Measurements from ENCODE around the gene CDH22.

Gene CDH22

DNA sequence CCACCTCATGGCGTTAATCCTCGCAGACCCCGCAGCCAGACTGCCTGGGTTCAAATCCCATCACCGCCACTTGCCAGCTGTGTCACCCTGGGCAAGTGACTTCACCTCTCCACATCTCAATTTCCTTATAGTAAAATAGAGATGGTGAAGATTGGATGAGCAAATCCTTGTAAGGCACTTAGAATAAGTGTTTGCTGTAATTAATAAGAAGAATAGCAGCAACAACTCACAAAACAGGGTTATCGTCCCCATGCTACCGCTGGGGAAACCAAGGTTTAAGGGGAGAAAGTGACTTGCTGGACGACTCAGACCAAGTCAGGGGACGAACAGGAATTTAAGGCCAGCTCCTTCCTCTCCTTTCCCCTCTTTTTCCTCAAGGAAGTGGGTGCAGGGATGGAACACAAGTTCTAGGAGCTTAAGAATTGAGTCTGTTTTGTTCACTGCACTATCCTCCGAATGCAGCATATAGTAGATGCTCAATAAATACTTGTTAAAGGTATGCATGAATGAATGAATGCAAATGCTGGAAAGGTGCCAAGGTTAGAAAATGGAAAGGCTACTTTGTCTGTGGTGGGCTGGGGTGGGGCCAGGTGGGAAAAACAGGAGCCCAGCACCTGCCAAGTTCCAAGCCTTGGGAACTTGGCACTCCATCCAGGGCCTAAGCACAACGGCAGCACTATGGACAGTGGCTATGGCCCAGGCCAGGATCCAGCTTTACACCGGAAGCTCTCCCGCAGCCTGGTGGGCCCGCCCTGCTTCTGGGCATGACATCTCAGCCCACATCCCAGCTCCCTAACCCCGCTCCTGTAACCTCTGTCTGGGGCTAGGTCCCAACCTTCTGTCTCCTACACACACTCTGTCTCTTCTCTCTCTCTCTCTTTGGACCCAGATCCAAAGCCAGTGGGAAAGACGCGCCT is 4.9 kb upstream of the CDH22 start:
- Mint-ChIP-seq H3K4me1 (peaks cover 7% of the 10 kb centered on the region), H3K9me3 (no peaks in the 10 kb centered on the region), H3K4me3 (peak overlapping the region in 1 of 3 experiments; percentile 41), H3K36me3 (ENCODE audit: low read depth) (no peaks in the 10 kb centered on the region), H3K27ac (no peak overlapping the region), H3K27me3 (ENCODE audit: low read depth) (peaks cover 99% of the 10 kb centered on the region)
- TF ChIP-seq, protein P1, sequence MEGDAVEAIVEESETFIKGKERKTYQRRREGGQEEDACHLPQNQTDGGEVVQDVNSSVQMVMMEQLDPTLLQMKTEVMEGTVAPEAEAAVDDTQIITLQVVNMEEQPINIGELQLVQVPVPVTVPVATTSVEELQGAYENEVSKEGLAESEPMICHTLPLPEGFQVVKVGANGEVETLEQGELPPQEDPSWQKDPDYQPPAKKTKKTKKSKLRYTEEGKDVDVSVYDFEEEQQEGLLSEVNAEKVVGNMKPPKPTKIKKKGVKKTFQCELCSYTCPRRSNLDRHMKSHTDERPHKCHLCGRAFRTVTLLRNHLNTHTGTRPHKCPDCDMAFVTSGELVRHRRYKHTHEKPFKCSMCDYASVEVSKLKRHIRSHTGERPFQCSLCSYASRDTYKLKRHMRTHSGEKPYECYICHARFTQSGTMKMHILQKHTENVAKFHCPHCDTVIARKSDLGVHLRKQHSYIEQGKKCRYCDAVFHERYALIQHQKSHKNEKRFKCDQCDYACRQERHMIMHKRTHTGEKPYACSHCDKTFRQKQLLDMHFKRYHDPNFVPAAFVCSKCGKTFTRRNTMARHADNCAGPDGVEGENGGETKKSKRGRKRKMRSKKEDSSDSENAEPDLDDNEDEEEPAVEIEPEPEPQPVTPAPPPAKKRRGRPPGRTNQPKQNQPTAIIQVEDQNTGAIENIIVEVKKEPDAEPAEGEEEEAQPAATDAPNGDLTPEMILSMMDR (IDR thresholded peaks at IDR 0.05; ENCODE audit: unreplicated experiment in 3 of 3) = no peak

- peaks cover 6% of the 10 kb centered on the region for H3K4me1 Mint-ChIP-seq
Observed at GRCh38 chr20:46312075-46312944, 4.0 kb upstream of the CDH22 start.

DNA sequence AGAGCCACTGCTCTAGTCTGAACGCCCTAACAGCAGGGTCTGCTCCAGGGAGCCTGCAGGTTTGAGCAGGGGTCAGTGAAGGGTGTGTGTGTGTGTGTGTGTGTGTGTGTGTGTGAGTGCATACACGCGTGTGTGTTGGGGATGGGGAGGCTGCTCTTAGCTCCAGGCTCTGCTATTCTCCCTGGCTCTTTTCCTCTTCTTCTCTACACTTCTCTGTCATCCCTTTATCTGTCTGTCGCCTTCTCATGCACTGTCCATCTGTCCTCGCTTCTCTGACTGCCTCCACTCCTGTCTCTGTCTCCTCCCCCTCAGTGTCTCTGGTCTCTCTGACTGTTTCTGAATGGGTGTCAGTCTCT is 3.4 kb upstream of the CDH22 start:
- no peaks in the 10 kb centered on the region for H3K4me1 Mint-ChIP-seq

More at GRCh38 chr20:46312075-46312944, 4.0 kb upstream of the CDH22 start:
- Mint-ChIP-seq H3K4me3 (peak overlapping the region in 2 of 3 experiments; percentile 6 to 33), H3K36me3 (ENCODE audit: low read depth) (no peaks in the 10 kb centered on the region), H3K9me3 (no peaks in the 10 kb centered on the region), H3K27ac (no peak overlapping the region), H3K27me3 (ENCODE audit: low read depth) (peaks cover 95% of the 10 kb centered on the region)
- TF ChIP-seq, protein P1 (IDR thresholded peaks at IDR 0.05; ENCODE audit: unreplicated experiment in 3 of 3) = peak in 1 of 3 experiments; percentile 18

GRCh38 chr20:46311039-46311650 is 2.8 kb upstream of the CDH22 start:
- Mint-ChIP-seq H3K4me3 (peak overlapping the region in 1 of 3 experiments; percentile 46), H3K27ac (no peak overlapping the region), H3K27me3 (ENCODE audit: low read depth) (peaks cover 95% of the 10 kb centered on the region)

More for the DNA sequence above, 3.4 kb upstream of the CDH22 start:
- H3K27ac Mint-ChIP-seq = no peak overlapping the region
- TF ChIP-seq, protein P1 (IDR thresholded peaks at IDR 0.05; ENCODE audit: unreplicated experiment in 3 of 3) = no peak
- peaks cover 95% of the 10 kb centered on the region for H3K27me3 Mint-ChIP-seq (ENCODE audit: low read depth)
- no peaks in the 10 kb centered on the region for H3K36me3 Mint-ChIP-seq (ENCODE audit: low read depth)
- H3K9me3 Mint-ChIP-seq = no peaks in the 10 kb centered on the region
- H3K4me3 Mint-ChIP-seq = peak overlapping the region in 2 of 3 experiments; percentile 6 to 33

GRCh38 chr20:46309945-46310344 is 1.6 kb upstream of the CDH22 start:
- H3K27me3 Mint-ChIP-seq (ENCODE audit: low read depth) = peaks cover 95% of the 10 kb centered on the region
- no peak overlapping the region for H3K27ac Mint-ChIP-seq
- H3K4me1 Mint-ChIP-seq = no peaks in the 10 kb centered on the region
- H3K9me3 Mint-ChIP-seq = no peaks in the 10 kb centered on the region
- TF ChIP-seq, protein P1 (IDR thresholded peaks at IDR 0.05; ENCODE audit: unreplicated experiment in 3 of 3) = no peak
- H3K4me3 Mint-ChIP-seq = peak overlapping the region; percentile 38 to 56 (median 47)
- no peaks in the 10 kb centered on the region for H3K36me3 Mint-ChIP-seq (ENCODE audit: low read depth)

More at GRCh38 chr20:46311039-46311650, 2.8 kb upstream of the CDH22 start:
- TF ChIP-seq, protein P1 (IDR thresholded peaks at IDR 0.05; ENCODE audit: unreplicated experiment in 3 of 3) = no peak
- Mint-ChIP-seq H3K36me3 (ENCODE audit: low read depth) (no peaks in the 10 kb centered on the region), H3K9me3 (no peaks in the 10 kb centered on the region), H3K4me1 (no peaks in the 10 kb centered on the region)

All from nephron (organoid).